ENCODE measurements around the gene MAPKAP1. TPM values are rescaled to one million over a fixed set of nuclear protein-coding genes. Genes with fewer than 3 reads are reported as not detected.

Gene MAPKAP1
- total and polyA plus RNA-seq, 9 of the 15 experiments (the other 6 are each of a cell fraction or from before 2014, with no cell fraction given), result 2.6 to 82.1 (median 61.1) TPM

DNA sequence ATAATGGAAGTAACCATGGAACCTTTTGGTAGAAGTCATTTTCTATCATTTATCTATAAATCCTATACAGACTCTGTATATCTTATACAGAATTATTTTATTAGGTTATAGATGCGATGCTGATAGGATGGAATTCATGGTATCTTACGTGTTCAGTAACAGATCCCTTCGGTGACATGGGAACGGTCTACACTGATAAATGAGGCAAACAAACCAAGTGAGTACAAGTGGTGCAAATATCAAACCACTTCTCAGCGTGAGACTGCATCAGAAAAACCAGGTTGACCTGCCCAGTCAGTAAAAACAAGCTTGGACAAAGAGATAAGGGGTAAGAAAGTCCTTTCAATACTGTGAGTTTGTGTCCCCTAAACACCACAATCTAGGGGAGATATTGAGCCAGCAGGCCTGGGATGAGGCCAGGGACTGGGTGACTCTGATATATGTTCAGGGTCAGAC lies 229.9 kb downstream of the MAPKAP1 start (continued):
- no peak for TF ChIP-seq IFI16 (CRISPR knock-in tag; IDR thresholded peaks at IDR 0.05)
- no peak for TF ChIP-seq TGIF2 (CRISPR knock-in tag; IDR thresholded peaks at IDR 0.05)
- TF ChIP-seq ZNF551 (CRISPR knock-in tag; IDR thresholded peaks at IDR 0.05), result no peak
- TF ChIP-seq, protein P1, sequence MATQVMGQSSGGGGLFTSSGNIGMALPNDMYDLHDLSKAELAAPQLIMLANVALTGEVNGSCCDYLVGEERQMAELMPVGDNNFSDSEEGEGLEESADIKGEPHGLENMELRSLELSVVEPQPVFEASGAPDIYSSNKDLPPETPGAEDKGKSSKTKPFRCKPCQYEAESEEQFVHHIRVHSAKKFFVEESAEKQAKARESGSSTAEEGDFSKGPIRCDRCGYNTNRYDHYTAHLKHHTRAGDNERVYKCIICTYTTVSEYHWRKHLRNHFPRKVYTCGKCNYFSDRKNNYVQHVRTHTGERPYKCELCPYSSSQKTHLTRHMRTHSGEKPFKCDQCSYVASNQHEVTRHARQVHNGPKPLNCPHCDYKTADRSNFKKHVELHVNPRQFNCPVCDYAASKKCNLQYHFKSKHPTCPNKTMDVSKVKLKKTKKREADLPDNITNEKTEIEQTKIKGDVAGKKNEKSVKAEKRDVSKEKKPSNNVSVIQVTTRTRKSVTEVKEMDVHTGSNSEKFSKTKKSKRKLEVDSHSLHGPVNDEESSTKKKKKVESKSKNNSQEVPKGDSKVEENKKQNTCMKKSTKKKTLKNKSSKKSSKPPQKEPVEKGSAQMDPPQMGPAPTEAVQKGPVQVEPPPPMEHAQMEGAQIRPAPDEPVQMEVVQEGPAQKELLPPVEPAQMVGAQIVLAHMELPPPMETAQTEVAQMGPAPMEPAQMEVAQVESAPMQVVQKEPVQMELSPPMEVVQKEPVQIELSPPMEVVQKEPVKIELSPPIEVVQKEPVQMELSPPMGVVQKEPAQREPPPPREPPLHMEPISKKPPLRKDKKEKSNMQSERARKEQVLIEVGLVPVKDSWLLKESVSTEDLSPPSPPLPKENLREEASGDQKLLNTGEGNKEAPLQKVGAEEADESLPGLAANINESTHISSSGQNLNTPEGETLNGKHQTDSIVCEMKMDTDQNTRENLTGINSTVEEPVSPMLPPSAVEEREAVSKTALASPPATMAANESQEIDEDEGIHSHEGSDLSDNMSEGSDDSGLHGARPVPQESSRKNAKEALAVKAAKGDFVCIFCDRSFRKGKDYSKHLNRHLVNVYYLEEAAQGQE (IDR thresholded peaks at IDR 0.05; ENCODE audit: borderline replicate concordance), result no peak
- TF ChIP-seq, protein P1 (CRISPR knock-in tag; IDR thresholded peaks at IDR 0.05; ENCODE audit: low read depth), result no peak
- no peak for TF ChIP-seq RBM22 (IDR thresholded peaks at IDR 0.05; ENCODE audit: low read depth, low read length, poor library complexity, severe bottlenecking)
- TF ChIP-seq HDGF (IDR thresholded peaks at IDR 0.05), result no peak
- no peak for TF ChIP-seq TRIM28 (IDR thresholded peaks at IDR 0.05)
- peak; percentile 71 for TF ChIP-seq CREM (IDR thresholded peaks at IDR 0.05; ENCODE audit: low read depth)
- TF ChIP-seq, protein P2, sequence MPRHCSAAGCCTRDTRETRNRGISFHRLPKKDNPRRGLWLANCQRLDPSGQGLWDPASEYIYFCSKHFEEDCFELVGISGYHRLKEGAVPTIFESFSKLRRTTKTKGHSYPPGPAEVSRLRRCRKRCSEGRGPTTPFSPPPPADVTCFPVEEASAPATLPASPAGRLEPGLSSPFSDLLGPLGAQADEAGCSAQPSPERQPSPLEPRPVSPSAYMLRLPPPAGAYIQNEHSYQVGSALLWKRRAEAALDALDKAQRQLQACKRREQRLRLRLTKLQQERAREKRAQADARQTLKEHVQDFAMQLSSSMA (CRISPR knock-in tag; IDR thresholded peaks at IDR 0.05), result no peak
- TF ChIP-seq NUFIP1 (IDR thresholded peaks at IDR 0.05; ENCODE audit: partially characterized antibody), result no peak
- no peak for TF ChIP-seq NCOA4 (IDR thresholded peaks at IDR 0.05; ENCODE audit: partially characterized antibody)
- TF ChIP-seq YY1 (IDR thresholded peaks at IDR 0.05; ENCODE audit: borderline replicate concordance in 1 of 3, control insufficient read depth in 1 of 3, extremely low read depth in 1 of 3, insufficient read depth in 3 of 3, insufficient read length in 1 of 3, insufficient replicate concordance in 2 of 3, low read depth in 1 of 3, low read length in 2 of 3), result no peak
- peak; percentile 62; the same call in 1 of the 2 replicates for TF ChIP-seq NBN (IDR thresholded peaks at IDR 0.05; ENCODE audit: low read depth)
- TF ChIP-seq RBM15 (IDR thresholded peaks at IDR 0.05; ENCODE audit: insufficient read depth, low read length), result no peak
- peak; percentile 89 for TF ChIP-seq MTA2 (IDR thresholded peaks at IDR 0.05; ENCODE audit: low read depth)
- peak; percentile 94 for TF ChIP-seq TAL1 (IDR thresholded peaks at IDR 0.05)
- no peak for TF ChIP-seq GATAD2B (IDR thresholded peaks at IDR 0.05; ENCODE audit: borderline replicate concordance)
- no peak for TF ChIP-seq RBM14 (IDR thresholded peaks at IDR 0.05; ENCODE audit: borderline replicate concordance, insufficient read depth, low read depth, low read length)
- TF ChIP-seq, protein P3, sequence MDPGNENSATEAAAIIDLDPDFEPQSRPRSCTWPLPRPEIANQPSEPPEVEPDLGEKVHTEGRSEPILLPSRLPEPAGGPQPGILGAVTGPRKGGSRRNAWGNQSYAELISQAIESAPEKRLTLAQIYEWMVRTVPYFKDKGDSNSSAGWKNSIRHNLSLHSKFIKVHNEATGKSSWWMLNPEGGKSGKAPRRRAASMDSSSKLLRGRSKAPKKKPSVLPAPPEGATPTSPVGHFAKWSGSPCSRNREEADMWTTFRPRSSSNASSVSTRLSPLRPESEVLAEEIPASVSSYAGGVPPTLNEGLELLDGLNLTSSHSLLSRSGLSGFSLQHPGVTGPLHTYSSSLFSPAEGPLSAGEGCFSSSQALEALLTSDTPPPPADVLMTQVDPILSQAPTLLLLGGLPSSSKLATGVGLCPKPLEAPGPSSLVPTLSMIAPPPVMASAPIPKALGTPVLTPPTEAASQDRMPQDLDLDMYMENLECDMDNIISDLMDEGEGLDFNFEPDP (CRISPR knock-in tag; IDR thresholded peaks at IDR 0.05), result no peak
- TF ChIP-seq ZSCAN32 (CRISPR knock-in tag; IDR thresholded peaks at IDR 0.05), result no peak

All from K562 (cell line).